Measurements from ENCODE around the gene SLC5A9.
"Not testable (repeated sequence)": the region's sequence is repeated elsewhere in the genome, so short reads cannot be mapped to it uniquely, and the experiment has no call there.

The SLC5A9 gene

DNA sequence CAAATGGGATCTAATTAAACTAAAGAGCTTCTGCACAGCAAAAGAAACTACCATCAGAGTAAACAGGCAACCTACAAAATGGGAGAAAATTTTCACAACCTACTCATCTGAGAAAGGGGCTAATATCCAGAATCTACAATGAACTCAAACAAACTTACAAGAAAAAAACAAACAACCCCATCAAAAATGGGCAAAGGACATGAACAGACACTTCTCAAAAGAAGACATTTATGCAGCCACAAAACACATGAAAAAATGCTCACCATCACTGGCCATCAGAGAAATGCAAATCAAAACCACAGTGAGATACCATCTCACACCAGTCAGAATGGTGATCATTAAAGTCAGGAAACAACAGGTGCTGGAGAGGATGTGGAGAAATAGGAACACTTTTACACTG is 59.8 kb downstream of the SLC5A9 start:
- CTCF ChIA-PET, H3K27me3 Mint-ChIP-seq, H3K9me3 Mint-ChIP-seq, H3K36me3 Mint-ChIP-seq, DNase-seq, H3K4me1 Mint-ChIP-seq, H3K27ac Mint-ChIP-seq, H3K4me3 Mint-ChIP-seq: not testable (repeated sequence)

DNA sequence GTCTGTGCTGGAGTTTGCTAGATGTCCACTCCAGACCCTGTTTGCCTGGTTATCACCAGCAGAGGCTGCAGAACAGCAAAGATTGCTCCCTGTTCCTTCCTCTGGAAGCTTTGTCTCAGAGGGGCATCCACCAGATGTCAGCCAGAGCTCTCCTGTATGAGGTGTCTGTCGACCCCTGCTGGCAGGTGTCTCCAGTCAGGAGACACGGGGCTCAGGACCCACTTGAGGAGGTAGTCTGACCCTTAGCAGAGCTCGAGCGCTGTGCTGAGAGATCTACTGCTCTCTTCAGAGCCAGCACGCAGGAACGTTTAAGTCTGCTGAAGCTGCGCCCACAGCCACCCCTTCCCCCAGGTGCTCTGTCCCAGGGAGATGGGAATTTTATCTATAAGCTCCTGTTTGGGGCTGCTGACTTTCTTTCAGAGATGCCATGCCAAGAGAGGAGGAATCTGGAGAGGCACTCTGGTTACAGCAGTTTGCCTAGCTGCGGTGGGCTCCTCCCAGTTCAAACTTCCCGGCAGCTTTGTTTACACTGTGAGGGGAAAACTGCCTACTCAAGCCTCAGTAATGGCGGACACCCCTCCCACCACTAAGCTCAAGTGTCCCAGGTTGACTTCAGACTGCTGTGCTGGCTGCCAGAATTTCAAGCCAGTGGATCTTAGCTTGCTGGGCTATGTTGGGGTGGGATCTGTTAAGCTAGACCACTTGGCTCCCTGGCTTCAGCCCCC is 62.3 kb downstream of the SLC5A9 start:
- CTCF ChIA-PET, H3K4me1 Mint-ChIP-seq: not testable (repeated sequence)

DNA sequence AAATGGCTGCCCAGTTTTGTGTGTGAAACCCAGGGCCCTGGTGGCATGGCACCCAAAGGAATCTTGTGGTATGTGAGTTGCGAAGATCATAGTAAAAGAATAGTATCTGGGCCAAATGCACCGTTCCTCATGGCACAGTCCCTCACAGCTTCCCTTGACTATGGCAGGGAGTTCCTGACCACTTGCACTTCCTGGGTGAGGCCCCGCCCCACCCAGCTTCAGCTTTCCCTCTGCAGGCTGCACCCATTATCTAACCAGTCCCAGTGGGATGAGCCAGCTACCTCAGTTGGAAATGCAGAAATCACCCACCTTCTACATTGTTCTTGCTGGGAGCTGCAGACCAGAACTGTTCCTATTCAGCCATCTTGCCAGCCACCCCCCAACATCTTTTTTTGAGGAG is 63.0 kb downstream of the SLC5A9 start:
- Mint-ChIP-seq H3K36me3 (no peaks in the 10 kb centered on the region), H3K9me3 (no peaks in the 10 kb centered on the region), H3K27me3 (no peaks in the 10 kb centered on the region), H3K4me1 (no peaks in the 10 kb centered on the region), H3K27ac (no peak overlapping the region), H3K4me3 (no peak overlapping the region)
- DNase-seq: no peak
- CTCF ChIA-PET: no interaction called here

More for the DNA sequence above, 62.3 kb downstream of the SLC5A9 start:
- not testable (repeated sequence) for H3K36me3 Mint-ChIP-seq, H3K4me3 Mint-ChIP-seq, H3K9me3 Mint-ChIP-seq, H3K27ac Mint-ChIP-seq, H3K27me3 Mint-ChIP-seq, DNase-seq

DNA sequence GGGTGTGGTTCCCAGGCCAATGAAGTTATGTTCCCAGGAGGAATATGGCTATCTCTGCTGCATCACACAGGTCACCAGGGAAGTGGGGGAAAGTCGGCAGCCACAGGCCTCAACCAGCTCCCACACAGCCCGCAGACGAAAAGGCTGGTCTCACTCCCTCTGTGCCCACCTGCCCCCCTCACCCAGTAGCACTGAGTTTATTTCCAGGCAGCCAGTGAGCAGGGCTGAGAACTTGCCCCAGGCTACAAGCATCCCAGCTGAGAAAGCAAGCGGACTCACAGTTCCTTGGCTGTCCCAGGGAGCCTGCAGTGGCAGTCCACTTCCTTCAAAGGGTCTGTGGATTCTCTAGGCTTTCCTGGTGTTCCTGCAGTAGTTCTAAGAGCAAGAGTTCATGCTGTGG is 68.9 kb downstream of the SLC5A9 start:
- Mint-ChIP-seq H3K4me1 (no peaks in the 10 kb centered on the region), H3K4me3 (no peak overlapping the region), H3K27ac (no peak overlapping the region), H3K36me3 (no peaks in the 10 kb centered on the region), H3K27me3 (no peaks in the 10 kb centered on the region), H3K9me3 (no peaks in the 10 kb centered on the region)
- no peak for DNase-seq
- CTCF ChIA-PET: no interaction called here

DNA sequence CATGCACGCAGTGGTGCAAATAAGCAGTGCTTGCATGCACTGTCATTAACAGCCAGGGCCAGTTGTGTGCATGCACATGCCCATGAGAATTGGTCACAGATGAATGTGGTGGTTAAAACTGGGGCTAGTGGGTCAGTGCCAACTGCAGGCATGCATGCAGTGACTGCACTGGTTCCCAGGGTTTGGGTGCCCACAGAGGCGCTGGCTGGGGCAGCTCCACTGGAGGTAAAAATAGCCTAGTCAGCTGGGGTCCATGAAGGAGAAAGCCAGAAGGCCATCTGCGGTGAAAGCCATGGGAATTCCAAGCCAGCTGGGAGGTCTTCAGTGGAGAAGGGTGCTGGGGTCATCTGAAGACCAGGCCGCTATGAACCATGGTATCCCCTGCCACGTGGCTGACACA is 70.2 kb downstream of the SLC5A9 start:
- Mint-ChIP-seq H3K27me3 (no peaks in the 10 kb centered on the region), H3K27ac (no peak overlapping the region), H3K4me1 (no peaks in the 10 kb centered on the region), H3K9me3 (no peaks in the 10 kb centered on the region), H3K4me3 (no peak overlapping the region), H3K36me3 (no peaks in the 10 kb centered on the region)
- no peak for DNase-seq
- CTCF ChIA-PET: no interaction called here

DNA sequence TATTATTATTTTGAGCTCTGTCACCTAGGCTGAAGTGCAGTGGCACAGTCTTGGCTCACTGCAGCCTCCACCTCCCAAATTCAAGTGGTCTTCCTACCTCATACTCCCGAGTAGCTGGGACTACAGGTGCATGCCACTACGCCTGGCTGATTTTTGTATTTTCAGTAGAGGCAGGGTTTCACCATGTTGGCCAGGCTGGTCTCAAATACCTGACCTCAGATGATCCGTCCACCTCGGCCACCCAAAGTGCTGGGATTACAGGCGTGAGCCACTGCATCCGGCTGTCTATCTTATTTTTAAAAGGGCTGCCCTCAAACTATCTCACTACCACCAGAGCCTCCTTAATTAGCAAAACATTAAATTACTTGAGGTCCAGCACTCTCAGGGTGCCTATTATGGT is 71.6 kb downstream of the SLC5A9 start:
- DNase-seq, H3K4me3 Mint-ChIP-seq, H3K27ac Mint-ChIP-seq, H3K27me3 Mint-ChIP-seq, CTCF ChIA-PET, H3K4me1 Mint-ChIP-seq, H3K9me3 Mint-ChIP-seq, H3K36me3 Mint-ChIP-seq: not testable (repeated sequence)

DNA sequence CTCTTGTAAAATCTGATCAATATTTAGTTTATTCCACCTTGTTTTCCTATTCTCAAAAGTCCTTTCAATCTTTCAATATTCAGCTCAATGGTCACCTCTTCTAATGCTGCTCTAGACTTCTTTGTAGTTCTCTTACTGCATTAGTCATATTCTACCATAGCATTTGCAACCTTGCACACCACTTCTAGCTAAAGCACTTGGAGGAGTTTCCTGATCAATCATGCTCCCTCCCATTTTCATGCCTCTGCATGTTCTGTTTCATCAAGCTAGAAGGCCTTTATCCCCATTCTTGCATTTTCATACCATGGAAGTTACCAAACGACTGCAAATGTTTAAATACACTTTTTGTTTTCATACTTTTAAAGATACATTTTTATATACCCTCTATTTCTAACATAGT is 72.1 kb downstream of the SLC5A9 start:
- H3K4me3 Mint-ChIP-seq: no peak overlapping the region

More for the DNA sequence above, 72.1 kb downstream of the SLC5A9 start:
- Mint-ChIP-seq H3K9me3 (no peaks in the 10 kb centered on the region), H3K4me1 (no peaks in the 10 kb centered on the region), H3K27ac (no peak overlapping the region), H3K27me3 (no peaks in the 10 kb centered on the region), H3K36me3 (no peaks in the 10 kb centered on the region)
- DNase-seq: no peak
- CTCF ChIA-PET: no interaction called here
